Activated CD8-positive, alpha-beta memory T cell treated with anti-CD3 and anti-CD28 coated beads for 4 hours (primary cell): ENCODE results near the gene CHADL.
"Not testable (repeated sequence)": the region's sequence is repeated elsewhere in the genome, so short reads cannot be mapped to it uniquely, and the experiment has no call there.

Source experiments
- DNase-seq, 2 donors: peaks; one replicate each; pipeline ENCODE4 v3.0.0-alpha.2; 2020; ENCODE audit warnings: low read depth in 2 of 2

The CHADL gene

DNA sequence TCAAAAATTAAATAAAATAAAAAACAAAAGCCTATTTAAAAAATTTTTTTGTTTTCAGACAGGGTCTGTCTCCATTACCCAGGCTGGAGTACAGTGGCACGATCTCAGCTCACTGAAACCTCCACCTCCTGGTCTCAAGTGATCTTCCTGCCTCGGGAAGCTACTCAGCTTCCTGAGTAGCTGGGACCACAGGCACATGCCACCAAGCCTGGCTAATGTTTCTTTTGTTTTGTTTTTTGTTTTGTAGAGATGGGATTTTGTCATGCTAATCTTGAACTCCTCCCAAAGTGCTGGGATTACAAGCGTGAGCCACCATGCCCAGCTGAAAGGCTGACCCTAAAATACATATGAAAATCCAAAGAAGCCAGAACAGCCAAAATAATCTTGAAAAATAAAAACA lies 56.1 kb downstream of the CHADL start:
- no peak for DNase-seq

DNA sequence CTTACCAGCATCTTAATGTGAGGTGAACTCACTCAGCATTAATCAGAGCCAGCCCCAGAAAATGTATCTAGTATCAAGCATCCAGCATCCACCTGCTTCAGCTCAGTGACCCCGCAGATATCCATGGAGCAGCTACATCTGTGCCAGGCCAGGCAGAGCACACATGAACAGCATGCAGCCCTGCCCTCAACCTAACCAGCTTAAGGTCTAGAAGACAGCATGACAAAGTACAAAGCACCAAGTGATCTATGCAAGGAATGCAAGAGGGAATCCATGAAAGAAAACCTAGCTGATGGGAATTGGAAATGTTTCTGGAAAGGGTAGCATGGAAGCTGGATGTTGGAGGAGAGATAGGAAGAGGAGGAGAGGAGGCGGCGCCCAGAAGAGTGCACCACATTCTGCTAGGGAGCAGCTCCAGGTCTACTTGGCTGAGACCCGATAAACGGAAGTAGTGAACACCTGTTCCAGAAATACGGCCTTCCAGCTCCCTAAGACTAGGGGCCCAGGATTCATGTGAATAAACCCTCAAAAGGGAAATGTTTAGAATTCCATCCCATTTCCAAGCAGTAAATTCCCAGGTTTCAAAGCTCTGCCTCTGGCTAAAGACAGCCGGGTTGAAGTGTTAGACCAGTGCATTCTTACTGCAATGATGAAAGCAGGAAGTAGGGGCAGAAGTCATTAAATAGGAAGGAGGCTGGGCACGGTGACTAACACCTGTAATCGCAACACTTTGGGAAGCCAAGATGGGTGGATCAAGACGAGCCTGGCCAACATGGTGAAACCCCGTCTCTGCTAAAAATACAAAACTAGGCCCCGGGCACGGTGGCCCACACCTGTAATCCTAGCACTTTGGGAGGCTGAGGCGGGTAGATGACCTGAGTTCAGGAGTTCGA lies 59.1 kb downstream of the CHADL start:
- no peak for DNase-seq

DNA sequence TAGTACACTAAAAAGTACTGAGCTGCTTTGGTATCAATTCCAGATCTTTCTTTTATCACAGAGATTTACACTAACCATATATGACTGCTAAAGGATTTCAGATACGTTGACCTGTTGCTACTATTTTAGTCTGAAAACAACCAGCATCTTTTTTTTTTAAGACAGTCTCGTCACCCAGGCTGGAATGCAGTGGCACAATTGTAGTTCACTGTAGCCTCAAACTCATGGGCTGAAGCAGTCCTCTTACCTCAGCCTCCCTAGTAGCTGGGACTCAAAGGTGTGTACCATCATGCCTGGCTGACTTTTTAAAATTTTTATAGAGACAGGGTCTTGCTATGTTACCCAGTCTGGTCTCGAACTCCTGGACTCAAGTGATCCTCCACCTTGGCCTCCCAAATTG lies 59.8 kb downstream of the CHADL start:
- DNase-seq: no peak

DNA sequence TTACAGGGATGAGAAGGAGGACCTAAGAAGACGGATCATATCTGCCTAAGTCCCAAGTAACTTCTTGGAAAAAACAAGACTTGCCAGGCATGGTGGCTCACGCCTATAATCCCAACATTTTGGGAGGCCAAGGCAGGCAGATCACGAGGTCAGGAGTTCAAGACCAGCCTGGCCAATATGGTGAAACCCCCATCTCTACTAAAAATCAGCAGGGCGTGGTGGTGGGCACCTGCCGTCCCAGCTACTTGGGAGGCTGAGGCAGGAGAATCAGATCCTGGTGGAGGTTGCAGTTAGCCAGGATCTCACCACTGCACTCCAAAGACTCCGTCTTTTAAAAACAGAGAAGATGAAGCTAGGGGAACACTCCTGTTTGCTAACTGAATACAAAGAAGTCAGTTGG lies 60.4 kb downstream of the CHADL start:
- not testable (repeated sequence) for DNase-seq
